BE2C (cell line): ENCODE data around the gene PKP3.
"Not testable (repeated sequence)": the region's sequence is repeated elsewhere in the genome, so short reads cannot be mapped to it uniquely, and the experiment has no call there.

Experiments used
- DNase-seq: peaks from one replicate; pipeline ENCODE4 v3.0.0-alpha.2; 2020
- H3K27me3 ChIP-seq: fragments of 250-450 bp; sonication (Bioruptor Pico); 2 replicates; pipeline ENCODE4 v1.5.1; 2020; ENCODE audit warnings: mild to moderate bottlenecking
- H3K36me3 ChIP-seq: fragments of 250-450 bp; sonication (Bioruptor Pico); 2 replicates; pipeline ENCODE4 v1.5.1; 2020; ENCODE audit warnings: mild to moderate bottlenecking
- H3K4me1 ChIP-seq: fragments of 250-450 bp; sonication (Bioruptor Pico); 2 replicates; pipeline ENCODE4 v1.5.1; 2020
- H3K4me3 ChIP-seq: 2 replicates; pipeline ENCODE4 v1.5.1; 2011; ENCODE audit warnings: low read depth, low read length
- H3K9me3 ChIP-seq: fragments of 250-450 bp; sonication (Bioruptor Pico); 2 replicates; pipeline ENCODE4 v1.5.1; 2020
- TF ChIP-seq, protein P1 (sequence below): IDR thresholded peaks from 2 replicates; pipeline ENCODE4 v1.5.1; 2012; ENCODE audit warnings: mild to moderate bottlenecking, low read depth, low read length

Gene PKP3

DNA sequence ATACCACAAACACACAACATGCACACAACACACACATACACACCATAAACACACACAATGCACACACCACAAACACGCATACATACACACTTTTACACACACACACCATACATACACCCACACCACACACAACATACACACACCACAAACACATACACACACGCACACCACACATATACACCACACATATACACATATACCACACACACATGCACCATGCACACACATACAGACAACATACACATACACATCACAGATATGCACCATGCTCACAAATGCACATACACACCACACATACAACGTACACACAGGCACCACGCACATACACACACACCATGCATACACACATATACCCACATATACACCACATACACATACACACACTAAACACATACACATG lies 36.4 kb upstream of the PKP3 start:
- Histone ChIP-seq H3K27me3 (no peaks in the 10 kb centered on the region), H3K9me3 (no peaks in the 10 kb centered on the region), H3K36me3 (no peaks in the 10 kb centered on the region), H3K4me3 (no peak overlapping the region), H3K4me1 (no peaks in the 10 kb centered on the region)
- TF ChIP-seq, protein P1, sequence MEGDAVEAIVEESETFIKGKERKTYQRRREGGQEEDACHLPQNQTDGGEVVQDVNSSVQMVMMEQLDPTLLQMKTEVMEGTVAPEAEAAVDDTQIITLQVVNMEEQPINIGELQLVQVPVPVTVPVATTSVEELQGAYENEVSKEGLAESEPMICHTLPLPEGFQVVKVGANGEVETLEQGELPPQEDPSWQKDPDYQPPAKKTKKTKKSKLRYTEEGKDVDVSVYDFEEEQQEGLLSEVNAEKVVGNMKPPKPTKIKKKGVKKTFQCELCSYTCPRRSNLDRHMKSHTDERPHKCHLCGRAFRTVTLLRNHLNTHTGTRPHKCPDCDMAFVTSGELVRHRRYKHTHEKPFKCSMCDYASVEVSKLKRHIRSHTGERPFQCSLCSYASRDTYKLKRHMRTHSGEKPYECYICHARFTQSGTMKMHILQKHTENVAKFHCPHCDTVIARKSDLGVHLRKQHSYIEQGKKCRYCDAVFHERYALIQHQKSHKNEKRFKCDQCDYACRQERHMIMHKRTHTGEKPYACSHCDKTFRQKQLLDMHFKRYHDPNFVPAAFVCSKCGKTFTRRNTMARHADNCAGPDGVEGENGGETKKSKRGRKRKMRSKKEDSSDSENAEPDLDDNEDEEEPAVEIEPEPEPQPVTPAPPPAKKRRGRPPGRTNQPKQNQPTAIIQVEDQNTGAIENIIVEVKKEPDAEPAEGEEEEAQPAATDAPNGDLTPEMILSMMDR = no peak
- no peak for DNase-seq

DNA sequence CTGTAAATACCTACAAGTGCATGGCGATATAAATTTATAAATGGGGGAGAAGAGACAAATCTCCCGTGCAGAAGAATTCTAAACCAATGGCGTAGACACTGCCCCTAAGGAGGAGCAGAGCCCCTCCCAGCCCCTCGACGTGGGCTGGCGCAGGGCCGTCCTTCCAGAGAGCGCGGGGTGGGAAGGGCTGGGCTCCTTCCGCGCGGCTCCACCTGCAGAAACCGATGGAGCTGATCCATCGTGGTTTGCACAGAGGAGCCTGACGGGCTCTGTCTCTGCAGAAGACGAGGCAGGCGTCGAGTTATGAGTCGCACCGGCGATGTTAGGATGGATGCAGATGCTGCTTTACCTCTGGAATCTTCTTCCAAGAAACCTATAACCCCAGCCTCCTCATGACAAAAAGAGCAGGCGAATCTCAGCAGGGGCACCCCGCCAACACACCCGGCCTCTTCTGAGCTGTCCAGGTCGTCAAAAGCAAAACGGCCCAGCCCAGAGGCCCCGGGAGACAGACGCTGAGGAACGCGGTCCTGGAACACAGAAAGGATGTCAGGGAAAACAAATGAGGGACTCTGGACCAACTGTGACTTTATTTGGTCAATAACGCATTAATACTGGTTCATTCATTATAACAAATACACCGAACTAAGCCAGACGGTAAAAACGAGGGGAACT lies 35.7 kb upstream of the PKP3 start:
- DNase-seq = no peak
- Histone ChIP-seq H3K27me3 (no peaks in the 10 kb centered on the region), H3K4me1 (no peaks in the 10 kb centered on the region), H3K4me3 (no peak overlapping the region), H3K9me3 (no peaks in the 10 kb centered on the region), H3K36me3 (no peaks in the 10 kb centered on the region)
- TF ChIP-seq, protein P1 = no peak

DNA sequence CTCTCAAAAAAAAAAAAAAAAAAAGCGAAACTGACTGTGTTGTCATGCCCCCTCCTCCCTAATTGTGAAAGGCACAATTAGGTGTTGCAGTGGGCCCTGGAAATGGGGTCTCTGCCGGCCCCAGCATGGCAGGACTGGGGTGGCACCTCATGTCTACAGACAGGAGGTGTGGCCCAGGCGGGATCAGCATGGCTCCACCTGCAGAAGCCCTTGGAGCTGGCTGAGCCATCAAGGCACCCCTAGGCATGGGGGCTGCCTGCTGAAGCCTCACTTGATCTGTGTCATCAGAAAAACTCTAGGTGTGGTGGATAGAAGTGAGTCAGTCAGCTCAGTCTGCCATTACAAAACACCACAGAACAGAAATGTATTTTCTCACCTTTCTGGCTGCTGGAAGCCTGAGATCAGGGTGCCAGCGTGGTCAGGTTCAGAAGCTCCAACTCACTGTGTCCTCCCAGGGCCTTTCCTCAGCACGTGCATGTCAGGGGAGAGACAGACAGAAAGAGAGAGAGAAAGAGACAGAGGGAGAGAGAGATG lies 34.8 kb upstream of the PKP3 start:
- no peaks in the 10 kb centered on the region for H3K27me3 ChIP-seq
- no peaks in the 10 kb centered on the region for H3K4me1 ChIP-seq
- no peak overlapping the region for H3K4me3 ChIP-seq
- no peak for DNase-seq
- H3K9me3 ChIP-seq = no peaks in the 10 kb centered on the region
- H3K36me3 ChIP-seq = no peaks in the 10 kb centered on the region
- TF ChIP-seq, protein P1 = no peak

DNA sequence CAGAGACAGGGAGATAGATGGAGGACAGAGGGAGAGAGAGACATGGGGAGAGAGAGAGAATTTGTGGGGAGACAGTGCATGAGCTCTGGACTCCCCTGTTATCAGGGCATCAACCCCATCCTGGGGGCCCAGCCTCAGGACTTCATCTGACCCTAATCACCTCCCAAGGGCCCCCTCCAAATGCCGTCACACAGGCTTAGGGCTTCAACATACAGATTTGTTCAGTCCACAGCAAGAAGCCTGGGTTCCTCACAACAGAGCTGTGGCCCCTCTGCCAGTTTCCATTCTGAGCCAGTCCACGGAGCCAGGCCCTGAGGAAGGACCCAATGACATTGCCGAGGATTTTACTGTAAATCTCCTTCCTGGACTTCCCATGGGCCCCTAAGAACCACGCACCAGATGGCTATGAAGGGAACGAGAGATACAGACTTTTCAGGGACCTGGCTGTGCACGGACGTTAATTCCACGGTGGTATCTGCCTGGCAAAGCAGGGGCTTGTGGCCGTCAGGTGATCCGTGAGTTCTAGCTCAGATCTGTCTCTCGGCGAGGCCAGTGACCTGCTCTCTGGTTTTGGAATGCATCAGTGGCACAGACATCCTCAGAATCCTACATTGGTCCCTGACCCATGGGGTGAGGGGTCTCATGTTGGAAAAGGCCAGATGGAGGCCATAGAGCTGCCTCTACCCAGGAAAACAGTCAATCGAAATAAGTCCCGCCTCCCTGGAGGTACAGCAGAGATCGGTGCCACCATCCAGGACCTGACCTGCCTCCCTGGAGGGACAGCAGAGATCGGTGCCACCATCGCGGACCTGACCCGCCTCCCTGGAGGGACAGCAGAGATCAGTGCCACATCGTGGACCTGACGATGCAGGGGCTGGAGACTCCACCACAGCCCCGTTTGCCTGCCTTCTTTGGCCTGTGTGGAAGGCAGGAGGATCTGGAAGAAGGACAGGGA lies 33.4 kb upstream of the PKP3 start:
- Histone ChIP-seq H3K4me1 (no peaks in the 10 kb centered on the region), H3K4me3 (no peak overlapping the region), H3K36me3 (no peaks in the 10 kb centered on the region), H3K9me3 (no peaks in the 10 kb centered on the region), H3K27me3 (no peaks in the 10 kb centered on the region)
- TF ChIP-seq, protein P1 = no peak
- DNase-seq = no peak

DNA sequence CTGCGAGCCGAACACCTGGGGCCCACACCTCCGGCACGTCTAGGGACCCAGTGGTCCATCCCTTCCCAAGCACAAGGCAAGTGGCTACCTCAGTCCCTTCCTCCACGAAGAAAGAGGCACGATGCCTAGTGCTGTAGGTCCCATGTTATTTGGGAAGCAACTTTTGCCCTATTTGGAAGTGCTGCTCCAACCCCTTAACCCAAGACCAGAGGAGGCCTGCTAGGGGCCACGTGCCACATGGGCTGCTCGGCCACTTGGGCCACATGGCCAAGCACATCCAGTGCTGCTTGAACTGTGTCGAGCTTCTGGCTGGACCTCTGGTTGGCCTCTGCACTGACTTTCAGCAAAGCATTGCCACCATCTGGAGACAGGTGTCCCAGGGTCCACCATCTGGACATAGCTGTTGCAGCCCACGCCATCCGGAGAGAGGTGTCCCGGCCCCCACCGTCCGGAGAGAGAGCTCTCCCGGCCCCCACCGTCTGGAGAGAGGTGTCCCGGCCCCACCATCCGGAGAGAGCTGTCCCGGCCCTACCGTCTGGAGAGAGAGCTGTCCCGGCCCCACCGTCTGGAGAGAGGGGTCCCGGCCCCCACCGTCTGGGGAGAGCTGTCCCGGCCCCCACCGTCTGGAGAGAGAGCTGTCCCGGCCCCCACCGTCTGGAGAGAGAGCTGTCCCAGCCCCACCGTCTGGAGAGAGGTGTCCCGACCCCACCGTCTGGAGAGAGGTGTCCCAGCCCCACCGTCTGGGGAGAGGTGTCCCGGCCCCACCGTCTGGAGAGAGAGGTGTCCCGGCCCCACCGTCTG lies 31.2 kb upstream of the PKP3 start:
- H3K27me3 ChIP-seq = no peaks in the 10 kb centered on the region
- no peak for DNase-seq
- TF ChIP-seq, protein P1 = no peak
- no peak overlapping the region for H3K4me3 ChIP-seq
- no peaks in the 10 kb centered on the region for H3K36me3 ChIP-seq
- H3K9me3 ChIP-seq = no peaks in the 10 kb centered on the region
- no peaks in the 10 kb centered on the region for H3K4me1 ChIP-seq

DNA sequence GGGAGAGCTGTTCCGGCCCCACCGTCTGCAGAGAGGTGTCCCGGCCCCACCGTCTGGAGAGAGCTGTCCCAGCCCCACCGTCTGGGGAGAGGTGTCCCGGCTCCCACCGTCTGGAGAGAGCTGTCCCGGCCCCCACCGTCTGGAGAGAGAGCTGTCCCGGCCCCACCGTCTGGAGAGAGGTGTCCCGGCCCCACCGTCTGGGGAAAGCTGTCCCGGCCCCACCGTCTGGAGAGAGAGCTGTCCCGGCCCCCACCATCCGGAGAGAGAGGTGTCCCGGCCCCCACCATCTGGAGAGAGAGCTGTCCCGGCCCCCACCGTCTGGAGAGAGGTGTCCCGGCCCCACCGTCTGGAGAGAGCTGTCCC lies 30.6 kb upstream of the PKP3 start:
- not testable (repeated sequence) for H3K36me3 ChIP-seq, DNase-seq, H3K27me3 ChIP-seq

More for the DNA sequence above, 30.6 kb upstream of the PKP3 start:
- H3K9me3 ChIP-seq, H3K4me1 ChIP-seq, H3K4me3 ChIP-seq: not testable (repeated sequence)
